Hepatocyte (in vitro differentiated cells): ENCODE results near the gene C10orf120. TPM values are rescaled to one million over a fixed set of nuclear protein-coding genes. Genes with fewer than 3 reads are reported as not detected.

Source experiments
- DNase-seq: peaks from one replicate; pipeline ENCODE4 v3.0.0-alpha.2; 2016; ENCODE audit warnings: low spot score
- H2AFZ ChIP-seq: fragments of 200-600 bp; sonication (generic); 2 replicates; pipeline ENCODE4 v1.6.0; 2016; ENCODE audit warnings: antibody characterized with exemption, mild to moderate bottlenecking
- H3K27ac ChIP-seq: fragments of 200-600 bp; sonication (generic); 2 replicates; pipeline ENCODE4 v1.5.1; 2016; ENCODE audit warnings: mild to moderate bottlenecking
- H3K27me3 ChIP-seq: fragments of 200-600 bp; sonication (generic); 2 replicates; pipeline ENCODE4 v1.6.1; 2016
- H3K36me3 ChIP-seq: fragments of 200-600 bp; sonication (generic); replicated peaks from 2 replicates; pipeline ENCODE4 v1.5.1; 2016; ENCODE audit warnings: low read depth; ENCODE audit not compliant: insufficient read depth
- H3K4me1 ChIP-seq: fragments of 200-600 bp; sonication (generic); 2 replicates; pipeline ENCODE4 v1.5.1; 2016; ENCODE audit warnings: mild to moderate bottlenecking, moderate library complexity; ENCODE audit not compliant: insufficient read depth
- H3K4me2 ChIP-seq: fragments of 200-600 bp; sonication (generic); 2 replicates; pipeline ENCODE4 v1.6.0; 2016
- H3K4me3 ChIP-seq: fragments of 200-600 bp; sonication (generic); 2 replicates; pipeline ENCODE4 v1.5.1; 2016; ENCODE audit warnings: mild to moderate bottlenecking
- H3K79me2 ChIP-seq: fragments of 200-600 bp; sonication (generic); 2 replicates; pipeline ENCODE4 v1.6.0; 2017; ENCODE audit warnings: mild to moderate bottlenecking
- H3K9me2 ChIP-seq: fragments of 200-600 bp; sonication (generic); replicated peaks from 2 replicates; pipeline ENCODE4 v1.6.0; 2017; ENCODE audit warnings: mild to moderate bottlenecking; ENCODE audit not compliant: insufficient read depth
- H3K9me3 ChIP-seq: fragments of 200-600 bp; sonication (generic); 2 replicates; pipeline ENCODE4 v1.5.1; 2016; ENCODE audit warnings: low read depth, mild to moderate bottlenecking
- H4K20me1 ChIP-seq: fragments of 200-600 bp; sonication (generic); 2 replicates; pipeline ENCODE4 v1.6.0; 2016; ENCODE audit warnings: mild to moderate bottlenecking; ENCODE audit not compliant: insufficient read depth, poor library complexity, severe bottlenecking
- EZH2 ChIP-seq: fragments of 200-600 bp; sonication (generic); IDR thresholded peaks from 2 replicates; pipeline ENCODE4 v1.6.1; 2016; ENCODE audit warnings: antibody characterized with exemption, mild to moderate bottlenecking, borderline replicate concordance
- EZH2phosphoT487 ChIP-seq: fragments of 200-600 bp; sonication (generic); IDR thresholded peaks from one replicate; pipeline ENCODE4 v1.6.1; 2018; ENCODE audit warnings: antibody characterized with exemption, mild to moderate bottlenecking, low read depth, moderate library complexity; ENCODE audit not compliant: unreplicated experiment, severe bottlenecking
- WGBS: methylation state at CpG from one replicate; pipeline ENCODE4 v1.1.6; 2016; ENCODE audit warnings: low lambda C conversion rate; ENCODE audit errors: missing lambda C conversion rate; 5-methylcytosine and 5-hydroxymethylcytosine counted together
- polyA plus RNA-seq: library from polyadenylated mRNA; unstranded; fragments of >200 nt; fragmentation: Nextera tagmentation; extraction: Ambion mirVana; gene quantifications from 2 replicates; pipeline ENCODE4 v1.2.1, GENCODE V29; 2016
- total RNA-seq: library from RNA; depleted of rRNA; stranded (reverse); fragments of >200 nt; gene quantifications from 2 replicates; pipeline ENCODE4 v1.2.3, GENCODE V29; 2014
- TF ChIP-seq, protein P1 (sequence below): fragments of 200-600 bp; sonication (generic); IDR thresholded peaks from 2 replicates; pipeline ENCODE4 v1.5.1; 2016; ENCODE audit warnings: antibody characterized with exemption, mild to moderate bottlenecking; ENCODE audit not compliant: poor library complexity

Gene C10orf120
- total and polyA plus RNA-seq, 2 experiments from 2014 or later = not detected

DNA sequence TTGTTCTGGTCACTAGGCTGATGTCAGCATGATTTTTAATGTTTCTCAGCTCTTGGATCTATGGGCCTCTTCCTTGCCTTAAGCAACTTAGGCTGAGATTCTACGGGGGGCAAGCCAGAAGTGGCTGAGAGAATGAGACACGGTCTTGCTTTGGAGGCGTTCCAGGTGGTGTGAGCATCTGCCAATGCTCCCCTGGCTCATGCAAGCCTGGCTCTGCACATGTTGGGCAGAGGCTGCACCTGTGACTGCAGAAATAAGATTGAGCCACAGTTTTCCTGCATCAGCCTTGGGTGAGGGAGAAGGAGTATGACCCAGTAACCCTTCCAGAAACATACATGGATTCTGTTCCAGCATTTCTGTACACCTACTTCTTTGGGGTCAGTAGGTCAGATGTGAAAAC lies 41.9 kb downstream of the C10orf120 start:
- Histone ChIP-seq H3K4me1 (no peaks in the 10 kb centered on the region), H3K36me3 (no peaks in the 10 kb centered on the region), H3K9me2 (no peaks in the 10 kb centered on the region), H4K20me1 (no peaks in the 10 kb centered on the region), H3K9me3 (no peaks in the 10 kb centered on the region), H3K4me3 (no peak overlapping the region), H3K4me2 (no peak overlapping the region), H2AFZ (no peak overlapping the region), H3K79me2 (no peaks in the 10 kb centered on the region), H3K27ac (no peak overlapping the region), H3K27me3 (peaks cover 8% of the 10 kb centered on the region)
- DNase-seq = no peak
- TF ChIP-seq, protein P1, sequence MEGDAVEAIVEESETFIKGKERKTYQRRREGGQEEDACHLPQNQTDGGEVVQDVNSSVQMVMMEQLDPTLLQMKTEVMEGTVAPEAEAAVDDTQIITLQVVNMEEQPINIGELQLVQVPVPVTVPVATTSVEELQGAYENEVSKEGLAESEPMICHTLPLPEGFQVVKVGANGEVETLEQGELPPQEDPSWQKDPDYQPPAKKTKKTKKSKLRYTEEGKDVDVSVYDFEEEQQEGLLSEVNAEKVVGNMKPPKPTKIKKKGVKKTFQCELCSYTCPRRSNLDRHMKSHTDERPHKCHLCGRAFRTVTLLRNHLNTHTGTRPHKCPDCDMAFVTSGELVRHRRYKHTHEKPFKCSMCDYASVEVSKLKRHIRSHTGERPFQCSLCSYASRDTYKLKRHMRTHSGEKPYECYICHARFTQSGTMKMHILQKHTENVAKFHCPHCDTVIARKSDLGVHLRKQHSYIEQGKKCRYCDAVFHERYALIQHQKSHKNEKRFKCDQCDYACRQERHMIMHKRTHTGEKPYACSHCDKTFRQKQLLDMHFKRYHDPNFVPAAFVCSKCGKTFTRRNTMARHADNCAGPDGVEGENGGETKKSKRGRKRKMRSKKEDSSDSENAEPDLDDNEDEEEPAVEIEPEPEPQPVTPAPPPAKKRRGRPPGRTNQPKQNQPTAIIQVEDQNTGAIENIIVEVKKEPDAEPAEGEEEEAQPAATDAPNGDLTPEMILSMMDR = no peak
- TF ChIP-seq EZH2phosphoT487 = no peak
- TF ChIP-seq EZH2 = no peak
- WGBS = 79% methylated on average over 3 of the region's 3 CpGs

DNA sequence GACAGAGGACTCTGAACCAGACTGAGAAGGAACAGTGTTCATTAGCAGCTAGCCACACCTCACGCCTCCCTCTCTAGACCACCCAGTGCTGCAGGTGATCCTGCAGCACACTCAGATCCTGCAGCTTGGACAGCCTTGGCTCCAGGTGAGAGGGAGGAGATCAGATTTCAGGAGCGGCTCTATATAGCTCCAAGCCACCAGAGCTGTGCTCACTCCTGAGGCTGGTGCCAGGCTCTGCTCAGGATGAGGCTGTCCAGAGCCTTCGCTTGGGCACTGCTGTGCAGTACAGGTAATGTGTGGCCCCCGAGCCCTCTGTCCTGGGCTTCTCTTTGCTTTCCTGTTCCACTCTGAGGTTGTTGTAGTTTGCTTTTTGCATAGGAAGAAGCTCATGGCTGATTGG lies 42.4 kb downstream of the C10orf120 start:
- no peak for TF ChIP-seq EZH2
- TF ChIP-seq, protein P1 = no peak
- no peak for TF ChIP-seq EZH2phosphoT487
- Histone ChIP-seq H3K36me3 (no peaks in the 10 kb centered on the region), H3K9me3 (no peaks in the 10 kb centered on the region), H3K79me2 (no peaks in the 10 kb centered on the region), H3K4me3 (no peak overlapping the region), H2AFZ (no peak overlapping the region), H3K4me1 (no peaks in the 10 kb centered on the region), H3K9me2 (no peaks in the 10 kb centered on the region), H4K20me1 (no peaks in the 10 kb centered on the region), H3K27ac (no peak overlapping the region), H3K27me3 (peaks cover 8% of the 10 kb centered on the region), H3K4me2 (no peak overlapping the region)
- 61% methylated on average over 4 of the region's 4 CpGs for WGBS
- no peak for DNase-seq

DNA sequence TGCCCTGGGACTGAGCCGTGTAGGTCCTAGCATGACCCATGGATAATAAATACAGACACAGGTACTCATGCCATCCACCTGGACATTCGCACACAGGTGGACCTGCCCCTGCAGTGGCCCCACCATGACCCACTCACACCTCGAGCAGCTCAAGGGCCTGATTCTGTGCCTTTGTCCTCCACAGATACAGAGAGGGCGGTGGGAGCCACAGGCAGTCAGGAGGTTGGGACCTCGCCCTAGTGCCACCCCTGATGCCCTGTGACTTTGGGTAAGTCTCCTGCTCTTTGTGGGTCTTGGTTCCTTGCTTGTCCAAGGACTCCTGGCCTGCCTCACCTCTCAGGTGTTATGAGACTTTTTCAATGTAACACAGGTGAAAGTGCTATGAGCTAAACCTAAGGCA lies 42.9 kb downstream of the C10orf120 start:
- Histone ChIP-seq H3K9me3 (no peaks in the 10 kb centered on the region), H3K4me1 (no peaks in the 10 kb centered on the region), H3K27me3 (peaks cover 8% of the 10 kb centered on the region), H3K4me2 (no peak overlapping the region), H3K36me3 (no peaks in the 10 kb centered on the region), H3K4me3 (no peak overlapping the region), H3K9me2 (no peaks in the 10 kb centered on the region), H2AFZ (no peak overlapping the region), H3K27ac (no peak overlapping the region), H3K79me2 (no peaks in the 10 kb centered on the region), H4K20me1 (no peaks in the 10 kb centered on the region)
- DNase-seq = no peak
- 85% methylated on average over 5 of the region's 5 CpGs for WGBS
- TF ChIP-seq EZH2phosphoT487 (no peak), EZH2 (no peak)
- TF ChIP-seq, protein P1 = no peak

DNA sequence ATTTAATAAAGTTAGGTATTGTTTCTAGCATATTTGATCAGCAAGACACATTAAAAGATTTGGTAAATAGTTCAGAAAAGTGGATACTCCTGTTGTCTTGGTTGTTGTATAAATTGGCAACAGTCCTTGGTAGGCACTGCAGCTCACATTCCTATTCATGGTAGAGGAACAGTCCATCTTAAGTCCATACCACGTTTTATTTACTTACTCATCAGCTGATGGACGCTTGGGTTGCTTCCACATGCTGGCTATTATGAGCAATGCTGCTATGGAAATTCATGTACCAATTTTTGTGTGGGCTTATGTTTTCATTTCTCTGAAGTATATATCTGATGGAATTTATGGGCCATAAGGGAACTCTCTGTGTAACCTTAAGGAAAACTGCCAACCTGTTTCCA lies 43.3 kb downstream of the C10orf120 start:
- Histone ChIP-seq H4K20me1 (no peaks in the 10 kb centered on the region), H3K4me2 (no peak overlapping the region), H3K9me2 (no peaks in the 10 kb centered on the region), H3K27me3 (peaks cover 8% of the 10 kb centered on the region), H3K36me3 (no peaks in the 10 kb centered on the region), H2AFZ (no peak overlapping the region), H3K4me1 (no peaks in the 10 kb centered on the region), H3K27ac (no peak overlapping the region), H3K4me3 (no peak overlapping the region), H3K79me2 (no peaks in the 10 kb centered on the region), H3K9me3 (no peaks in the 10 kb centered on the region)
- no peak for DNase-seq
- TF ChIP-seq, protein P1 = no peak
- no peak for TF ChIP-seq EZH2
- no peak for TF ChIP-seq EZH2phosphoT487
- 90% methylated on average over 2 of the region's 2 CpGs for WGBS
